CD4-positive, alpha-beta T cell (primary cell): ENCODE results near the gene WAC. TPM values are rescaled to one million over a fixed set of nuclear protein-coding genes. Genes with fewer than 3 reads are reported as not detected.
"Not testable (repeated sequence)": the region's sequence is repeated elsewhere in the genome, so short reads cannot be mapped to it uniquely, and the experiment has no call there.

Experiments used
- ATAC-seq: fragments of 200-7000 bp; cut with Tn5 transposase; one replicate; pipeline ENCODE4 v1.10.0; 2022; ENCODE audit warnings: mild to moderate bottlenecking; ENCODE audit not compliant: poor library complexity
- CTCF ChIA-PET: fragments of 350-600 bp; sonication (Branson Sonifier 250); formaldehyde crosslinking; loops from one replicate; lab custom pipeline; 2021; ENCODE audit warnings: antibody characterized with exemption, inconsistent platforms; lab: Charles Lee
- POLR2A ChIA-PET: fragments of 350-600 bp; sonication (Branson Sonifier 250); formaldehyde crosslinking; loops from one replicate; lab custom pipeline; 2021; ENCODE audit warnings: antibody characterized with exemption, inconsistent platforms; lab: Charles Lee
- DNase-seq, 14 experiments: peaks; one replicate each; pipeline ENCODE4 v3.0.0-alpha.2; 2013 to 2020; ENCODE audit warnings: mixed read lengths in 2 of 14
- H3K27ac ChIP-seq, 2 donors: one replicate each; pipeline versions ENCODE4 v1.5.1 to v1.7.0; 2013; ENCODE audit warnings: low read length in 2 of 2, low read depth in 1 of 2, mild to moderate bottlenecking in 1 of 2
- H3K27me3 ChIP-seq, 2 experiments: 1 replicate in 1 of 2; 2 replicates in 1 of 2; pipeline versions ENCODE4 v1.6.1 to v1.7.0; 2013; ENCODE audit warnings: low read length in 2 of 2, control low read depth in 1 of 2, mild to moderate bottlenecking in 1 of 2, moderate library complexity in 1 of 2; ENCODE audit not compliant: insufficient read depth in 2 of 2, control insufficient read depth in 1 of 2
- H3K36me3 ChIP-seq: one replicate; pipeline ENCODE4 v1.6.1; 2013; ENCODE audit warnings: low read length, control low read depth; ENCODE audit not compliant: insufficient read depth
- H3K4me1 ChIP-seq: one replicate; pipeline ENCODE4 v1.6.1; 2013; ENCODE audit warnings: low read length, control low read depth; ENCODE audit not compliant: insufficient read depth
- H3K4me3 ChIP-seq: one replicate; pipeline ENCODE4 v1.5.1; 2013; ENCODE audit warnings: mild to moderate bottlenecking, low read length, moderate library complexity
- H3K9me3 ChIP-seq, 2 experiments: 1 replicate in 1 of 2; 2 replicates in 1 of 2; pipeline versions ENCODE4 v1.6.1 to v1.7.0; 2013; ENCODE audit warnings: low read length in 2 of 2, mild to moderate bottlenecking in 2 of 2, control low read depth in 1 of 2, moderate library complexity in 1 of 2; ENCODE audit not compliant: control insufficient read depth in 1 of 2, insufficient read depth in 1 of 2
- H3K27ac Mint-ChIP-seq: one replicate; pipeline ENCODE4 v1.8.0; 2020; ENCODE audit warnings: mixed read lengths
- H3K27me3 Mint-ChIP-seq: one replicate; pipeline ENCODE4 v1.8.0; 2021; ENCODE audit warnings: mixed read lengths
- H3K36me3 Mint-ChIP-seq: one replicate; pipeline ENCODE4 v1.8.0; 2021; ENCODE audit warnings: low read depth, mixed read lengths
- H3K4me1 Mint-ChIP-seq: one replicate; pipeline ENCODE4 v1.8.0; 2021; ENCODE audit warnings: low read depth, mixed read lengths
- H3K4me3 Mint-ChIP-seq: one replicate; pipeline ENCODE4 v1.8.0; 2020; ENCODE audit warnings: mild to moderate bottlenecking, mixed read lengths
- H3K9me3 Mint-ChIP-seq: one replicate; pipeline ENCODE4 v1.8.0; 2020; ENCODE audit warnings: mixed read lengths
- CTCF ChIP-seq: fragments of 200-600 bp; IDR thresholded peaks from one replicate; pipeline ENCODE4 v1.8.0; 2022; ENCODE audit warnings: antibody characterized with exemption, mild to moderate bottlenecking
- intact Hi-C, 2 experiments: fragments of 100-400 bp; cut with DNase I in 1 of 2; cut with micrococcal nuclease in 1 of 2; formaldehyde crosslinking; loops; one replicate each; pipeline versions ENCODE4 v1.15.1 to v1.9.0; 2023 to 2025; cut with DNase I, micrococcal nuclease
- total RNA-seq, 174 experiments: library from RNA in 2 of 174; stranded (reverse) in 2 of 174; gene quantifications; one replicate each; pipeline ENCODE4 v1.2.3 and lab custom pipeline; 2021 to 2026

WAC gene
- total RNA-seq, 2 experiments from 2014 or later, result 169 to 177 TPM

GRCh38 chr10:28509286-28509685 is 23.6 kb upstream of the WAC start:
- CTCF ChIA-PET, result no interaction called here
- no peak overlapping the region for H3K27ac Mint-ChIP-seq
- no peak overlapping the region for H3K27ac ChIP-seq
- H3K4me1 Mint-ChIP-seq, result no peaks in the 10 kb centered on the region
- H3K4me3 ChIP-seq, result no peak overlapping the region
- no peaks in the 10 kb centered on the region for H3K36me3 Mint-ChIP-seq
- no peaks in the 10 kb centered on the region for H3K36me3 ChIP-seq
- no peaks in the 10 kb centered on the region for H3K9me3 ChIP-seq
- no peak for TF ChIP-seq CTCF
- H3K4me3 Mint-ChIP-seq, result no peak overlapping the region
- ATAC-seq (no peak), DNase-seq (no peak)
- H3K4me1 ChIP-seq, result no peaks in the 10 kb centered on the region
- H3K27me3 Mint-ChIP-seq, result peaks cover 8% of the 10 kb centered on the region
- intact Hi-C loops, result no loop called here
- POLR2A ChIA-PET, result no interaction called here
- H3K27me3 ChIP-seq, result no peaks in the 10 kb centered on the region
- no peaks in the 10 kb centered on the region for H3K9me3 Mint-ChIP-seq

- CTCF ChIA-PET, result no interaction called here
Observed at GRCh38 chr10:28514648-28515047, 18.3 kb upstream of the WAC start.

GRCh38 chr10:28520346-28520745 is 12.6 kb upstream of the WAC start:
- no peak overlapping the region for H3K27ac Mint-ChIP-seq
- peaks cover 17 to 47% of the 10 kb centered on the region in 2 experiments for H3K9me3 ChIP-seq
- H3K4me1 ChIP-seq, result no peaks in the 10 kb centered on the region
- ChIA-PET POLR2A (interaction anchor here (0.7 kb wide), 1 partner anchor 495 kb away, joined by 3 read pairs; no protein-coding TSS in a partner anchor), CTCF (no interaction called here)
- H3K36me3 ChIP-seq, result peaks cover 14% of the 10 kb centered on the region
- peaks cover 16% of the 10 kb centered on the region for H3K9me3 Mint-ChIP-seq
- ATAC-seq (no peak), DNase-seq (no peak)
- intact Hi-C loops, result no loop called here
- H3K4me1 Mint-ChIP-seq, result no peaks in the 10 kb centered on the region
- H3K27ac ChIP-seq, result no peak overlapping the region
- no peak overlapping the region for H3K4me3 ChIP-seq
- no peaks in the 10 kb centered on the region for H3K27me3 Mint-ChIP-seq
- peaks cover 39% of the 10 kb centered on the region for H3K36me3 Mint-ChIP-seq
- no peak for TF ChIP-seq CTCF
- no peaks in the 10 kb centered on the region for H3K27me3 ChIP-seq
- no peak overlapping the region for H3K4me3 Mint-ChIP-seq

More at GRCh38 chr10:28514648-28515047, 18.3 kb upstream of the WAC start:
- TF ChIP-seq CTCF, result no peak
- no peak overlapping the region for H3K27ac Mint-ChIP-seq
- H3K36me3 ChIP-seq, result no peaks in the 10 kb centered on the region
- ATAC-seq (no peak), DNase-seq (no peak)
- H3K27me3 Mint-ChIP-seq, result no peaks in the 10 kb centered on the region
- H3K4me1 Mint-ChIP-seq, result no peaks in the 10 kb centered on the region
- intact Hi-C loops, result no loop called here
- no peaks in the 10 kb centered on the region for H3K4me1 ChIP-seq
- H3K4me3 Mint-ChIP-seq, result no peak overlapping the region
- H3K27me3 ChIP-seq, result no peaks in the 10 kb centered on the region
- H3K4me3 ChIP-seq, result no peak overlapping the region
- H3K27ac ChIP-seq, result no peak overlapping the region
- peaks cover 0 to 20% of the 10 kb centered on the region in 2 experiments for H3K9me3 ChIP-seq
- POLR2A ChIA-PET, result interaction anchor here (1.7 kb wide), 1 partner anchor 18 kb away, joined by 7 read pairs; the partner anchor contains the start of gene WAC
- no peaks in the 10 kb centered on the region for H3K36me3 Mint-ChIP-seq
- H3K9me3 Mint-ChIP-seq, result peaks cover 7% of the 10 kb centered on the region

- H3K27me3 ChIP-seq, H3K4me3 Mint-ChIP-seq, ATAC-seq, H3K4me1 ChIP-seq, H3K4me3 ChIP-seq, H3K27ac ChIP-seq, H3K4me1 Mint-ChIP-seq, H3K27ac Mint-ChIP-seq, intact Hi-C loops, CTCF ChIA-PET, H3K27me3 Mint-ChIP-seq, DNase-seq: not testable (repeated sequence)
- Mint-ChIP-seq H3K9me3 (peaks cover 16% of the 10 kb centered on the region), H3K36me3 (peaks cover 44% of the 10 kb centered on the region)
- H3K36me3 ChIP-seq, result peaks cover 16% of the 10 kb centered on the region
- H3K9me3 ChIP-seq, result peaks cover 17 to 48% of the 10 kb centered on the region in 2 experiments
- POLR2A ChIA-PET, result interaction anchor here (0.7 kb wide), 1 partner anchor 496 kb away, joined by 3 read pairs; no protein-coding TSS in a partner anchor
Observed at GRCh38 chr10:28520828-28521227, 12.1 kb upstream of the WAC start.

- H3K4me1 Mint-ChIP-seq, H3K27ac ChIP-seq, CTCF ChIA-PET, H3K27me3 Mint-ChIP-seq, DNase-seq, H3K27ac Mint-ChIP-seq, ATAC-seq, H3K4me3 ChIP-seq, H3K27me3 ChIP-seq, POLR2A ChIA-PET, H3K4me1 ChIP-seq, intact Hi-C loops, H3K4me3 Mint-ChIP-seq: not testable (repeated sequence)
- peaks cover 17 to 47% of the 10 kb centered on the region in 2 experiments for H3K9me3 ChIP-seq
- H3K36me3 Mint-ChIP-seq, result peaks cover 55% of the 10 kb centered on the region
- peaks cover 17% of the 10 kb centered on the region for H3K36me3 ChIP-seq
- H3K9me3 Mint-ChIP-seq, result peaks cover 18% of the 10 kb centered on the region
Observed at GRCh38 chr10:28521961-28522360, 11.0 kb upstream of the WAC start.
